ENCODE results near the gene FAM149A.

The FAM149A gene

DNA sequence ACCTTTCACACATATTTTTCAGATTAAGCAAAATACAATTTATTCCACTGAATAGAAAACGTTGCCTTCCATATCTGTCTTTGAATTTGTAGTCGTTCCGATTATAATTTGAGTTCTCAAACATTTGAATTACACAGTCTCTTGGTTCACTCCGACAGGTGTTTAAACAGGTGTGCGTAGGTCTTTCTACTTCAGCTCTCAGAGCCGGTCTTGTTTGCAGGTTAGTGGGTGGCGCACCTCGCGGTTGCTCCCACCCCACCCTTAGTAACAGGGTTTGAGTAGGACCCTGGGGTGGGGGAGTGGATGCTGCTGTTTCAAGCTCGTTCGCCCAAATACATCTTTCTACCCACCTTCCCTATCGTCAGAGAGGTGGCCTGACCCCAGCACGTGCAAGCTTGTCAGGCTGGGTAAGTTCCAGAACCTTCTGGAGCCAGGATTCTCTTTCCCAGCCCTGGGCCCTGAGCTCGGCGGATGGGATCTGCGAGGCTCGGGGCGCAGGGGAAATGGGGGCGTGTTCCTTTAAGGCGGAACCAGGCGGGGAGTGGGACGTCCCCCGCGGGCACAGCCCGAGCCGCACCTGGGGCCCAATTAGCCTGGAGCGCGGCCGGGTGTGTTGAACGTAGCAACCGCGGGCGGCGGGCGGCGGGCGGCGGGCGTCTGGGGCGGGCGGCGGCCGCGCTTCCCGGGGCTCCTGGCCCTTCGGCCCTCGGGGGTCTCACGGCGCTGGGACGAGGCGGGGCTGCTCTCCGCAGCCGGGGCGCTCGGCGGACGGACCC, at the start of gene FAM149A:
FAM149A (plus strand) TSS at position 591 of the 776 bp plus-strand sequence.
- Histone ChIP-seq H3K36me3 (ENCODE audit: insufficient read depth, low read length) (no peaks in the 10 kb centered on the region), H3K9me3 (ENCODE audit: low read length) (no peaks in the 10 kb centered on the region), H3K27ac (ENCODE audit: low read depth, low read length) (peak within 1 kb of the TSS; percentile 32), H3K4me1 (ENCODE audit: insufficient read depth, low read length) (peaks cover 4% of the 10 kb centered on the region), H3K27me3 (ENCODE audit: control insufficient read depth in 1 of 2, insufficient read depth in 2 of 2, low read length in 2 of 2) (peaks cover 0 to 7% of the 10 kb centered on the region in 2 donors), H3K4me3 (ENCODE audit: low read depth in 1 of 2, low read length in 2 of 2) (peak within 1 kb of the TSS; percentile 49 to 84), H3K9ac (ENCODE audit: low read length) (no peak within 1 kb of the TSS)

DNA sequence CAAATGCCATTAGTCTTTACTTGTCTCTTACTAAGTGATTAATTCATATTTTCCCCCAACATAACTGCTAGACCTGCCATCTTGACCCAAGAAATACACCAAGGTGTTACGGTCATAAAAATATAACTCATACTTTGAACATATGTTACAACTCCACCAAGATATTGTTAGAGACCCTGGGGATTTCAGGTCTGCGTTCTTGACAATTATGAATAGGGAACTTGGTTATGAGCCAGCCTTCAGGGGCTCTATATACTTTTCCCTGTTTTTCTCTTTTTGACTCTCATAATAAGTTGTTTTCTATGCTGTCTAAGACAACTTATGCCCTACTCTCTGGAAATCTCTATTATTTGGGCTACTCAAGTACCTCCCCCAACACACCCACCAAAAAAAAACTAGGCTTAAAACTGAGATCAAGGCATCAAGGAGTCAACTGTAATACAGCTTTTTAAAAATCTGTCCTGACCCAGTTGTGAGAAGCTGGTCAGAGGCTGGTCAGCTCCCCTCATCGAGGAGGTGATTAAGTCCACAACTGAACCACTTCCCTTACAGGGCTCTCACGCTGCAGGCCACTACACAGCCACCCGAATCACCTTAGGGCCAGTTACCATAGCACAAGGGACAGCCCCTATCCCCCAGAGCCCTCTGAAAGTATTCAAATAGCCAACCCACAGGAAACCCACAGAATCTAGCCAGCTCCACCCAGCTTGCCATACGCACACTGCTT, 46.1 kb upstream of the FAM149A start:
- no peak overlapping the region for H3K9ac ChIP-seq (ENCODE audit: low read length)
- H3K4me1 ChIP-seq (ENCODE audit: insufficient read depth, low read length), result no peaks in the 10 kb centered on the region
- H3K36me3 ChIP-seq (ENCODE audit: insufficient read depth, low read length), result no peaks in the 10 kb centered on the region
- no peak overlapping the region for H3K27ac ChIP-seq (ENCODE audit: low read depth, low read length)
- H3K4me3 ChIP-seq (ENCODE audit: low read depth in 1 of 2, low read length in 2 of 2), result no peak overlapping the region
- H3K27me3 ChIP-seq (ENCODE audit: control insufficient read depth in 1 of 2, insufficient read depth in 2 of 2, low read length in 2 of 2), result no peaks in the 10 kb centered on the region
- H3K9me3 ChIP-seq (ENCODE audit: low read length), result no peaks in the 10 kb centered on the region

DNA sequence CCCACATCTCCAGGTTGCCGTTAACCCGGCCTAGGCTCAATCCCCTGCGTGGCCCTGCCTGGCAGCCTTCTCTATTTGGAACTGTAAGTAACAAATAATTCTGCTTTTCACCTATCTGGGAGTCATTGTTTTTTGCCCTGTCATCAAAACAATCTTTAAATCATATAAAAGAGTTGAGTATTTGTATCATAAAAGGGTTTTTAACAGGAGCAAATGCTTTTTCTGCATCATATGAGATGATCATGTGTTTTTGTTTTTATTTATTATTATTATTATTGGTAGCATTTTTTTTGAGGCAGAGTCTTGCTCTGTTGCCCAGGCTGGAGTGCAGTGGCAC, 45.6 kb upstream of the FAM149A start:
- Histone ChIP-seq H3K27ac (ENCODE audit: low read depth, low read length) (no peak overlapping the region), H3K4me3 (ENCODE audit: low read depth in 1 of 2, low read length in 2 of 2) (no peak overlapping the region), H3K9ac (ENCODE audit: low read length) (no peak overlapping the region), H3K36me3 (ENCODE audit: insufficient read depth, low read length) (no peaks in the 10 kb centered on the region), H3K9me3 (ENCODE audit: low read length) (no peaks in the 10 kb centered on the region), H3K27me3 (ENCODE audit: control insufficient read depth in 1 of 2, insufficient read depth in 2 of 2, low read length in 2 of 2) (no peaks in the 10 kb centered on the region), H3K4me1 (ENCODE audit: insufficient read depth, low read length) (no peaks in the 10 kb centered on the region)

DNA sequence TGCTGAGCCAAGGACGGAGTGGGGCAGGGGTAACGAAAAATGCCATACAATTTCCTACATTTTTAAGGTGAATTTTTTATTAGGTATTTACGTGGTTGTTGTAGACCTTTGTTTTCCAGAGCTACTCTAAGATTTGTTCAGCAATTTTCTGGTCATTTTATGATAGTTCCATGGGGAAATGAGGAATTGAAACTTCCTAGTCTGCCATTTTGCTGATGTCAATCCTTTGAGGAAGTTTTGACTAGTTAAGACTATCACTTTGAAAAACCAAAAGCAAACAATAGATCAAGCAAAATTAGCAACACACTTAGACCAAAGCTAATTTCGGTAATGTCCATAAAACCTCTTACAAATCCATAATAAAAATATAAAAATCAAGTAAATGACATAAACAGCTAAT, 42.6 kb upstream of the FAM149A start:
- H3K36me3 ChIP-seq (ENCODE audit: insufficient read depth, low read length), result no peaks in the 10 kb centered on the region
- no peaks in the 10 kb centered on the region for H3K27me3 ChIP-seq (ENCODE audit: control insufficient read depth in 1 of 2, insufficient read depth in 2 of 2, low read length in 2 of 2)
- H3K4me3 ChIP-seq (ENCODE audit: low read depth in 1 of 2, low read length in 2 of 2), result no peak overlapping the region
- H3K4me1 ChIP-seq (ENCODE audit: insufficient read depth, low read length), result no peaks in the 10 kb centered on the region
- H3K9me3 ChIP-seq (ENCODE audit: low read length), result no peaks in the 10 kb centered on the region
- H3K27ac ChIP-seq (ENCODE audit: low read depth, low read length), result no peak overlapping the region
- H3K9ac ChIP-seq (ENCODE audit: low read length), result no peak overlapping the region

DNA sequence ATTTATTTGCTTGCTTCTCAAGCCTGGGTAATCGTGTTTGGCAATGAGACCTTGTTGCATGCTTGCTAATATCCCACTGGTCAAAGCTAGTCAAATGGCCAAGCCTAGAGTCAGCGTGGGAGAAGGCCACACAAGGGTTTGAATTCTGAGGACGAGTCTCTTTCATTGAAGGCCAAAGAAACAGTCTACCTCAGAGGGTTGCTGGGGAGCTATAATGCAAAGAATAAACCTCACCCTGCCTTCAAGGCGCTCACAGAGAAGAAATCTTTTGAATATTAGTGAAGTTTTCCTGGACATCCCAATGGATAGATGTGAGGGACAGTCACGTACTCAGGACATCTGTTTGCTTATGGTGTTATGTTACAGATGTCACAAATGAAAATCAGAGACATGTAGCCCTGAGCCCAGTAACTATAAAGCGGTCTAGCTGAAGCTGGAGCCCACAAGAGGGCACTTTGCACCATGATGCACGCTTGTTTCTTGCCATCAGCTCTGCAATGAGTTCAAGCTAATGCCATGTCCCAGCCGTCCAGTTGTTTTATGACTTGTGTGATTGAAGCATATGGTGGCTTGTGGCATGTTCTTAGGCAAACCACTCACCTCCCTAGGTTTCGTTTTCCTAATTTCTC, 36.6 kb upstream of the FAM149A start:
- Histone ChIP-seq H3K27ac (ENCODE audit: low read depth, low read length) (peak overlapping the region; percentile 85), H3K4me3 (ENCODE audit: low read depth in 1 of 2, low read length in 2 of 2) (peak overlapping the region; percentile 75 to 90), H3K36me3 (ENCODE audit: insufficient read depth, low read length) (no peaks in the 10 kb centered on the region), H3K9ac (ENCODE audit: low read length) (peak overlapping the region; percentile 96), H3K9me3 (ENCODE audit: low read length) (no peaks in the 10 kb centered on the region), H3K27me3 (ENCODE audit: control insufficient read depth in 1 of 2, insufficient read depth in 2 of 2, low read length in 2 of 2) (no peaks in the 10 kb centered on the region), H3K4me1 (ENCODE audit: insufficient read depth, low read length) (peaks cover 16% of the 10 kb centered on the region)

DNA sequence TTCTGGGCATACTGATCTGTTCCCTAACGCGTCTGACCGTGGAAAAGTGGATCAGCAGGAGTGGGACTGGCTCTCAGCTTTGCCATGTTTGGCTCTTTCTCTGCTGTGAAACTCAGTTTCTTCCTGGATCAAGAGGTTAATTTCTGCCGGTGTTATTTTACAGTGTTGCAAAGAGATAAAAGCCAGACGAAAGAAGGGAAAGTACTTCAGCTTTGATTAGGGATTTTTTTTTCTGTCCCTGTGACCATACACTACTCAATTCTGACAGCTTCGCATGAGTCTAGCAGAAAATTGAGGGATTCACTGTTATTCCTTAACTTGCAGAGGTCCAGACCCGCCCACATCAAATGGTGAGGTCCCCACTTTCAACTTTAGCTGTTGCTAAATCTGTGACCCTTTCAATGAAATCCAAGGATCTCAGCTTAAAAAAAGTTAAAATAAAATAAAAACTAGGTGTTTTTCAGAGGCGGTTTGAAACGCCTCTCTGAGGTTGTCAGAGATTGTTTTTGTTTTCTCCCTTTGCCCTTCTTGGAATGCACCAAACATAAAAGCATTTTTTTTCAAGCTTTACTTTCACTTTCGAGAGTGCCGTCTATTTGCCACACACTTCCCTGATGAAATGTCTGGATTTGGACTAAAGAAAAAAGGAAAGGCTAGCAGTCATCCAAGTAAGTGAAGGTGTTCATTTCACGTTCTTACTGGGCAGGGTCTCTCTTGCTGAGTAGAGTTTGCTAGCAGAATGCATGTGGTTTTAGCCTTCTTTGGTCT, 35.7 kb upstream of the FAM149A start, which contains the start of gene TLR3:
TLR3 (plus strand) TSS at position 576 of the 768 bp plus-strand sequence. CDS start 7,464 bp downstream, outside the sequence.
- Histone ChIP-seq H3K4me1 (ENCODE audit: insufficient read depth, low read length) (peaks cover 16% of the 10 kb centered on the region), H3K4me3 (ENCODE audit: low read depth in 1 of 2, low read length in 2 of 2) (peak within 1 kb of the TSS; percentile 75 to 90), H3K36me3 (ENCODE audit: insufficient read depth, low read length) (no peaks in the 10 kb centered on the region), H3K9me3 (ENCODE audit: low read length) (no peaks in the 10 kb centered on the region), H3K9ac (ENCODE audit: low read length) (peak within 1 kb of the TSS; percentile 96), H3K27me3 (ENCODE audit: control insufficient read depth in 1 of 2, insufficient read depth in 2 of 2, low read length in 2 of 2) (no peaks in the 10 kb centered on the region), H3K27ac (ENCODE audit: low read depth, low read length) (peak within 1 kb of the TSS; percentile 85)

DNA sequence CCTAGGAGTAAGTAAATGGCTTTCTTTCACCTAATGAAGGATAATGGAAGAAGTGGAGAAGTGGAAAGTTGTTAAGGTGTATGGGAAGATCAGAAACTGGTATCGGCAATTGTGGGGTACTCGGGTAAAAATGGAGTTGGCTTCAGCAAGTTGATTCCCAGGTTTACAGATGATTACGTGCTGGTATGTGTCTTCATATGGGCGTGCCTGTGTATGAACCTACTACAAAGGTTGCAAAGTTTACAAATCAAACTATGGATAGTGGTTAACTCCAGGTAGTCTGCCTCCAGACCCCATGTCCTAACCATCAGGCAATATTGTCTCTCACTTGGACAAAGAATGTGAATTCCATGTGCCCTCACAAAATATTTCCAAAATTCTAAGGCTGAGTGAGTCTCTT, 34.8 kb upstream of the FAM149A start:
- no peaks in the 10 kb centered on the region for H3K9me3 ChIP-seq (ENCODE audit: low read length)
- H3K4me3 ChIP-seq (ENCODE audit: low read depth in 1 of 2, low read length in 2 of 2), result peak overlapping the region; percentile 75 to 90
- H3K9ac ChIP-seq (ENCODE audit: low read length), result peak overlapping the region; percentile 96
- H3K27ac ChIP-seq (ENCODE audit: low read depth, low read length), result peak overlapping the region; percentile 85
- peaks cover 20% of the 10 kb centered on the region for H3K4me1 ChIP-seq (ENCODE audit: insufficient read depth, low read length)
- no peaks in the 10 kb centered on the region for H3K36me3 ChIP-seq (ENCODE audit: insufficient read depth, low read length)
- H3K27me3 ChIP-seq (ENCODE audit: control insufficient read depth in 1 of 2, insufficient read depth in 2 of 2, low read length in 2 of 2), result no peaks in the 10 kb centered on the region

DNA sequence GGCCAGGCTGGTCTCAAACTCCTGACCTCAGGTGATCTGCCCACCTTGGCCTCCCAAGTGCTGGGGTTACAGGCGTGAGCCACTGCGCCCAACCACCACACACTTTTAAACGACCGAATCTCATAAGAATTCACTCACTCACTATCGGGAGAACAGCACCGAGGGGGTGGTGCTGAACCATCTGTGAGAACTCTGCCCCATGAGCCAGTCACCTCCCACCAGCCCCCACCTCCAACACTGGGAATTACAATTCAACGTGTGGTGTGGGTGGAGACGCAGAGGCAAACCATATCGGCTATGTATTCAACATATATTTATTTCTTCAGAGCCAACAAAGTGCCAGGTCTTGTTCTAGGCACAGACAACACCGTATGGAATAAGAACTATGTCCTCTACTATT, 32.0 kb upstream of the FAM149A start:
- no peaks in the 10 kb centered on the region for H3K36me3 ChIP-seq (ENCODE audit: insufficient read depth, low read length)
- H3K27me3 ChIP-seq (ENCODE audit: control insufficient read depth in 1 of 2, insufficient read depth in 2 of 2, low read length in 2 of 2), result no peaks in the 10 kb centered on the region
- H3K4me3 ChIP-seq (ENCODE audit: low read depth in 1 of 2, low read length in 2 of 2), result no peak overlapping the region
- H3K4me1 ChIP-seq (ENCODE audit: insufficient read depth, low read length), result peaks cover 19% of the 10 kb centered on the region
- H3K9ac ChIP-seq (ENCODE audit: low read length), result no peak overlapping the region
- H3K9me3 ChIP-seq (ENCODE audit: low read length), result no peaks in the 10 kb centered on the region
- H3K27ac ChIP-seq (ENCODE audit: low read depth, low read length), result no peak overlapping the region

DNA sequence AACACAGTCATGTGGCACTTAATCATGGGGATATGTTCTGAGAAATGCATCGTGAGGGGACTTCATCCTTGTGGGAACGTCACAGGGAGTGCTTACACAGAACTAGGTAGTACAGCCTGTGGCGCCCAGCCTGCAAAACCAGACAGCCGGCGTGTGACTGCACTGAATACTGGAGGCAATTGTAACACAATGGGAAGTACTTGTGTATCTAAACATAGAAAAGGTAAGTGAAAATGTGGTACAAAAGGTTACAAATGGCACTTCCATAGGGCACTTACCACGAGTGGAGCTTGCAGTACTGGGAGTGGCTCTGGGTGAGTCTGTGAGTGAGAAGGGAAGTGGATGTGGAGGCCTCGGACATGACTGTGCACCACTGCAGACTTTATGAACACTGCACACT, 30.3 kb upstream of the FAM149A start:
- H3K27me3 ChIP-seq (ENCODE audit: control insufficient read depth in 1 of 2, insufficient read depth in 2 of 2, low read length in 2 of 2), result no peaks in the 10 kb centered on the region
- H3K4me1 ChIP-seq (ENCODE audit: insufficient read depth, low read length), result peaks cover 14% of the 10 kb centered on the region
- H3K9me3 ChIP-seq (ENCODE audit: low read length), result no peaks in the 10 kb centered on the region
- H3K27ac ChIP-seq (ENCODE audit: low read depth, low read length), result no peak overlapping the region
- no peak overlapping the region for H3K4me3 ChIP-seq (ENCODE audit: low read depth in 1 of 2, low read length in 2 of 2)
- H3K36me3 ChIP-seq (ENCODE audit: insufficient read depth, low read length), result no peaks in the 10 kb centered on the region
- H3K9ac ChIP-seq (ENCODE audit: low read length), result no peak overlapping the region

DNA sequence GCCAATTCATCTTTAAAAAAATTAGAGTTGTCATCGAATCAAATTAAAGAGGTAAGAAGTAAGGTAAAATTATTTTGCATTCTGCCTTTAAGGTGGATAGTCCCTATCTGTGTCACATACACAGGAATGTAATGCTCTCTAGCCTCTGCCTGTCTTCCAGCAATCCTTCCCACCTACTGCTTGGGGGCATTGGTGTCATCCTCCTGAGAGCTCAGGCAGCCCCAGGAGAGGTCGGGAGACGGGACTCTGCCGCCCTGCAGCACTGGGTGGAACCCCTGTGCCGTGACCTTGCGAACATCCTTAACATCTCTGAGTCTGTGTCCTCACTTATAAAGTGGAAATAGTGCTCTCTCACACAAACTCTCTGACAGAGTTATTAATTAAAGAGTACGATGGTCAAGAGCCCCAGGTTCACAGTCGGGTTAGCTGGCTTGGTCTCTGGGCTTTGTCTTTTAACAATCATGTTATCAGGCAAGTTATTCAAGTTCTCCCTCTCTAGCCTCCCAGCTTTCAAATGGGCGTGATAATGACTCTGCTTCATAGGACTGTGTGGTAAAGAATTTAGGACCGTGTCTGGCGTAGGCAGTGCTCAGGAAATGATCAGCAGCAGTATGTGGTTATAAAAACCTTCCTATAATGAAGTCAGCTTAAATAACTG, 25.4 kb upstream of the FAM149A start:
- H3K9ac ChIP-seq (ENCODE audit: low read length), result no peak overlapping the region
- peaks cover 16% of the 10 kb centered on the region for H3K36me3 ChIP-seq (ENCODE audit: insufficient read depth, low read length)
- H3K9me3 ChIP-seq (ENCODE audit: low read length), result no peaks in the 10 kb centered on the region
- H3K27me3 ChIP-seq (ENCODE audit: control insufficient read depth in 1 of 2, insufficient read depth in 2 of 2, low read length in 2 of 2), result no peaks in the 10 kb centered on the region
- no peak overlapping the region for H3K4me3 ChIP-seq (ENCODE audit: low read depth in 1 of 2, low read length in 2 of 2)
- H3K27ac ChIP-seq (ENCODE audit: low read depth, low read length), result no peak overlapping the region
- peaks cover 1% of the 10 kb centered on the region for H3K4me1 ChIP-seq (ENCODE audit: insufficient read depth, low read length)
